Hematopoietic multipotent progenitor cell treated with erythropoietin and hydrocortisone succinate and interleukin-3 and kit ligand, for 8 days (in vitro differentiated cells): ENCODE data around the gene TNS1.
A peak's percentile ranks its signal among the peaks of the same experiment; 100 is the strongest.

Experiments
- DNase-seq: peaks from one replicate; pipeline ENCODE4 v3.0.0-alpha.2; 2015

Gene TNS1

GRCh38 chr2:217889656-217890055, 113.1 kb downstream of the TNS1 start:
- DNase-seq, result no peak

GRCh38 chr2:217887841-217888701, 114.7 kb downstream of the TNS1 start:
- DNase-seq, result peak; percentile 90

- peak; percentile 85 for DNase-seq
Observed at GRCh38 chr2:217886720-217887309, 116.0 kb downstream of the TNS1 start.

- DNase-seq, result no peak
Observed at GRCh38 chr2:217886091-217886490, 116.7 kb downstream of the TNS1 start.

GRCh38 chr2:217884985-217885384, 117.8 kb downstream of the TNS1 start:
- DNase-seq, result no peak

- no peak for DNase-seq
Observed at GRCh38 chr2:217880891-217881290, 121.9 kb downstream of the TNS1 start.

- no peak for DNase-seq
Observed at GRCh38 chr2:217880287-217880889, 122.4 kb downstream of the TNS1 start.

GRCh38 chr2:217878915-217879590, 123.7 kb downstream of the TNS1 start:
- no peak for DNase-seq

GRCh38 chr2:217877866-217878265, 124.9 kb downstream of the TNS1 start:
- DNase-seq, result no peak

GRCh38 chr2:217876253-217876570, 126.6 kb downstream of the TNS1 start:
- no peak for DNase-seq

- no peak for DNase-seq
Observed at GRCh38 chr2:217875556-217876252, 127.1 kb downstream of the TNS1 start.

GRCh38 chr2:217875138-217875537, 127.7 kb downstream of the TNS1 start:
- DNase-seq, result no peak

- DNase-seq, result no peak
Observed at GRCh38 chr2:217873371-217873770, 129.4 kb downstream of the TNS1 start.

GRCh38 chr2:217872319-217872718, 130.5 kb downstream of the TNS1 start:
- DNase-seq, result no peak

- no peak for DNase-seq
Observed at GRCh38 chr2:217870528-217871011, 132.2 kb downstream of the TNS1 start.

- no peak for DNase-seq
Observed at GRCh38 chr2:217868911-217869334, 133.9 kb downstream of the TNS1 start.

- no peak for DNase-seq
Observed at GRCh38 chr2:217868265-217868892, 134.4 kb downstream of the TNS1 start.

GRCh38 chr2:217866457-217866856, 136.3 kb downstream of the TNS1 start:
- no peak for DNase-seq

GRCh38 chr2:217864963-217865772, 137.6 kb downstream of the TNS1 start:
- DNase-seq, result no peak

- no peak for DNase-seq
Observed at GRCh38 chr2:217863883-217864282, 138.9 kb downstream of the TNS1 start.

- DNase-seq, result peak; percentile 26
Observed at GRCh38 chr2:217861334-217861877, 141.4 kb downstream of the TNS1 start.
